GM10266 (cell line): Measurements from ENCODE around the gene MSN.
A peak's percentile ranks its signal among the peaks of the same experiment; 100 is the strongest.

Experiments used
- DNase-seq: peaks from one replicate; pipeline ENCODE4 v3.0.0; 2012; ENCODE audit errors: extremely low spot score
- TF ChIP-seq, protein P1 (sequence below): IDR thresholded peaks from 2 replicates; pipeline ENCODE4 v1.5.1; 2012; ENCODE audit warnings: mild to moderate bottlenecking, low read depth; ENCODE audit not compliant: control insufficient read depth, insufficient read depth; ENCODE audit errors: missing control alignments

Gene MSN

DNA sequence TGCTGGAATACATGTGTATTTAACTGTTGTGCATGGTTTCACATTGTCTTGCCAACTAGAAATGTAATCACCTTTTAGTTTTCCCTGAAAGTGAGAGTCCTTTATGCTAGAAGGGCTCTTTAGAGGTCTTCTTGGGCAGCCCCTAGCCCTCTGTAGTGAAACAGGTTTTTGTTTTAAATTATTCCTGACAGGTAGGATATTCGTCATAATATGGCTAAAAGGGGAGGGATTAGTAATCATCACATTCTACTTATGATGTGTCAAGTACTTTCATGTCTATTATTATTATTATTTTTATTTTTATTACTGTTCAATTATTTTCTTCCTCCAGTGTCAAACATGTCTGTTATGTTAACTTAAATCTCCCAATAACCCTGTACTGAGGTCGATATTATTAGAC, 35.5 kb downstream of the MSN start:
- TF ChIP-seq, protein P1, sequence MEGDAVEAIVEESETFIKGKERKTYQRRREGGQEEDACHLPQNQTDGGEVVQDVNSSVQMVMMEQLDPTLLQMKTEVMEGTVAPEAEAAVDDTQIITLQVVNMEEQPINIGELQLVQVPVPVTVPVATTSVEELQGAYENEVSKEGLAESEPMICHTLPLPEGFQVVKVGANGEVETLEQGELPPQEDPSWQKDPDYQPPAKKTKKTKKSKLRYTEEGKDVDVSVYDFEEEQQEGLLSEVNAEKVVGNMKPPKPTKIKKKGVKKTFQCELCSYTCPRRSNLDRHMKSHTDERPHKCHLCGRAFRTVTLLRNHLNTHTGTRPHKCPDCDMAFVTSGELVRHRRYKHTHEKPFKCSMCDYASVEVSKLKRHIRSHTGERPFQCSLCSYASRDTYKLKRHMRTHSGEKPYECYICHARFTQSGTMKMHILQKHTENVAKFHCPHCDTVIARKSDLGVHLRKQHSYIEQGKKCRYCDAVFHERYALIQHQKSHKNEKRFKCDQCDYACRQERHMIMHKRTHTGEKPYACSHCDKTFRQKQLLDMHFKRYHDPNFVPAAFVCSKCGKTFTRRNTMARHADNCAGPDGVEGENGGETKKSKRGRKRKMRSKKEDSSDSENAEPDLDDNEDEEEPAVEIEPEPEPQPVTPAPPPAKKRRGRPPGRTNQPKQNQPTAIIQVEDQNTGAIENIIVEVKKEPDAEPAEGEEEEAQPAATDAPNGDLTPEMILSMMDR: no peak
- DNase-seq: no peak

DNA sequence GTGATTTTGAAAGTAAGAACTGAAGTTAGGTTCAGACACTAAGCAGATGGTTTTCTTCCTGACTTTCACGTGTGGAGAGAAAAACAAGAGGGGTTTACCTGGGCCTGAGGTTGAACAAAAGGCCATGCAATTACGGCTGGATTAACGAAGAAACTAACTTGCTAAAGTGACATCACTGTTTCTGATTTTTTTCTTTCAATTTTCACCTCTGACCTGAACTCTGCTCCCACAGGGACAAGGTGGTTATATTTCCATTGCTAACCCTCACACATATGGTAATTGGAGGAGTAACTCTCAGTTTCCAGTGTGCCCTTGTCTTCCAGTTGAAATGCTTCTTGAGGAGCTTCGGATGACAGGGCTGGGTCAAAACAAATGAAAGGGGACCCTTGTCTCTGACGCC, 38.0 kb downstream of the MSN start:
- DNase-seq: no peak
- TF ChIP-seq, protein P1: no peak

DNA sequence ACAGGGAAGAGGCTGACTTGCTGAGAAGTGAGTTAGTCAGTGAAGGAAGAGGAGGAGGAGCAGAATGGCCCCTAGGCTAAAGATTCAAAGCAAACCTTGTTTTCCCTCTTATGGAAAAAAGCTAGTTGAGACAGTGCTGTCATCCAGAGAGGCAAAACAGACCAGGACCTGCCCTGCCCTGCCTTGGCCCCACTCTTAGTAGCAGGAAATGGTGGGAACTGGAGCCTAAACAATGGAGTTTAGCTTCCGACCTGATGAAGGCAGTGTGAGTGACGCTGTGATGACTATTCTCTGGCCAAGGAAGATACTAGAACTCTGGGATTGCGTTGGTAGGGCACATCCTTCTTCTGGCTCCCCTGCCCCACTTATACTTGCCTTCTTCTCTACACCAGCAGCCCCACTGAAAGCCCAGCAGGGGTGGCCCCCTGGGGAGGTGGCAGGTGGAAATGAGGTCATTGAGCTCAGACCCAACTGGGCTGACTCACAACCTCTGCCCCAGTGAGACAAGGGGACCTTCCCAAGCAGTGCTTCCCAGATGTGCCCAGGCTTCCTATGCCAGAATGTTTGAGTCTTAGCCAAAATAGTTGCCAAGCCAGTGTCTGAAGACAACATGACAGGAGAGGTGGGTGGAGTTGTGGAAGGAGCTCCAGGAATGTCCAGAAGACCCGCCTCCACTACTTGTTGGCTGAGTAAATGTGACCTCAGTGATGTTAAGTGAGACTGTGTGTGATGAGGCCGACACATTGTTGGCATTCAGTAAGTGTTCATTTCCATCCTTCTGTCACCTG, 38.8 kb downstream of the MSN start:
- peak; percentile 14 for DNase-seq
- TF ChIP-seq, protein P1: no peak

DNA sequence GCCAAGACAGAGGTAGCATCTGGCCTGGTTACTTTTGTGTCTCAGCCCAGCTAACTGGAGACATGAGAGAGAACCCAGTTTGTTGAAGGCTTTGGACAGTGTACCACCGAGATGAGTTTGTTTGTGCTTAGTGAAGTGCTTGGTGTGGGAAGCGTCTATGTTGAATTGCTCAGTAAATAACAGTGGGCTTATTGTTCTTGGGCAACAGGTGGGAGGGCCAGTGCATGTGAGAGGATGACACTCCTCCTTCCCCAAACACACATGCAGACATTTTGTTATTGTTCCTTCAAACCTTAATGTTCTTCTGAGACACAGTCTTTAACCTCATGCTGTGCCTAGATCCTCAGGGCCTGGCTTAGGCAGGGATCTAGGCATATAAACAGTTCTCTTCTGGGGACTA, 39.7 kb downstream of the MSN start:
- DNase-seq: no peak
- TF ChIP-seq, protein P1: no peak

DNA sequence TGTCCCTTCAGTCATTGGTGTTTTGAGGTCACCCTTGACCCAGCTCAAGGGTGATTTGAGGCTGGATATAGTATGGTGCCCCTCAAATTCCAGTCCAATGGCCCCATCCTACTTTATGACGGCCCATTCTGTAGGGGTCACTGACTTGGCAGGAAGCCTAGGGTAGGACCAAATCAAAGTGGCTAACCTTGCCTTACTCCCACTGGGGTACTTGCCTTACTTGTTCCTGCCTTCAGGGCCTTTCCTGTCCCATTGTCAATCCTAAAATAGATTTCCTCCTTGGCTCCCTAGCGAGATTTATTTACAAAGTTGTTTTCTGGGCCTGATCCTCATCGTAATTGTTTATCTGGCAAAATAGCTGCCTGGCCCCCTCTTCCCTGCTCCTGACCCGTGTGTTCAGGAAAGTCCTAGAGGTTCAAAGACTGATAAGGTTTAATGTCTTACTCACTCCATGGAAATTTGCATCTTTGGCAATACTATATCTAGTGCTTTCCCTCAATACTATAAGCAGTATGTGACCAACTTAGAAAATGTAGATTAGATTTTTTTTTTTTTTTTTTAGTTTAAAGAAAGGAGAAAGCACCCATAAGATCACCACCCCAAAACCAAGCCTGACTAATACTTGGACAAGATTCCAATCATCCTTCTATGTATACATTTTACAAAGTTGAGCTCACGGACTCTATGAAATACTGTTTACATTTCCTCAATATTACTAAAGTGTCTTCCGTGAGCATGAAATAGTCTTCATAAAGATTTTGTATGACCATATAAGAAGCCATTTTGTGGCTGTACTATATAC, 44.8 kb downstream of the MSN start:
- TF ChIP-seq, protein P1: no peak
- no peak for DNase-seq

DNA sequence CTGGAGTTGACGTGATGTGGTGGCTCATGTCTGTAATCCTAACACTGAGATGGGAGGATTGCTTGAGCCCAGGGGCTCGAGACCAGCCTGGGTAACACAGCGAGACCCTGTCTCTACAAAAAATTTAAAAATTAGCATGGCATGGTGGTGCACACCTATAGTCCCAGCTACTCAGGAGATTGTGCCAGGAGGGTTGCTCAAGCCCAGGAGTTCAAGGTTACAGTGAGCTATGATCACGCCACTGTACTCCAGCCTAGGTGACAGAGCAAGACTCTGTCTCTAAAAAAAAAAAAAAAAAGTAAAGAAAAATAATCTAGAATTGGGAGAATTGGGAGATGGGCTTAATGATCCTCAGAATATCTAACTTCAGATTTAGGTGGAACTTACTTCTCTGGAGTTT, 51.1 kb downstream of the MSN start:
- TF ChIP-seq, protein P1: no peak
- no peak for DNase-seq
